DMS53 (cell line): Measurements from ENCODE around the gene ALDOB.

ENCODE experiments used
- DNase-seq: peaks from one replicate; lab custom pipeline; 2025; lab: John Stamatoyannopoulos, UW

ALDOB gene

GRCh38 chr9:101435601-101436079, at the start of gene ALDOB:
Gene ALDOB (minus strand): TSS chr9:101435774. CDS start chr9:101430887, 4,887 bp downstream.
- no peak for DNase-seq

DNA sequence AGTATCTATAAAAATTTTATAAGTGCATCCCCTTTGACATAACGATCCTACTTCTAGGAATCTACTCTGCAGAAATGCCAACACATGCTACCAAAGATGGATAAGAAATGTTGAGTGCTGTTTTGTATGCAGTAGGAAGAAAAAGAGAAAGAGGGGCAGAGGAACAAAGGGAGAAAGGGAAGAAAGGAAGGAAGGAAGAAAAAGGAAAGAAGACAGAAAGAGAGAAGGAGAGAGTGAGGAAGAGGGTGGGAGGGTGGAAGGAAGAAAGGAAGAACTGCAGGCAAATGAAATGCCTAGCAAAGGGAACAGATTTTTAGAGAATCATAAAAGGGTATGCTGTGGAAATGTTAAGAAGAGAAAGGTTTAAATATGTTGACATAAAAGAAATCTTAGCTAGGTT, 48.5 kb upstream of the ALDOB start:
- DNase-seq = no peak

GRCh38 chr9:101481261-101481660, 45.7 kb upstream of the ALDOB start:
- no peak for DNase-seq

DNA sequence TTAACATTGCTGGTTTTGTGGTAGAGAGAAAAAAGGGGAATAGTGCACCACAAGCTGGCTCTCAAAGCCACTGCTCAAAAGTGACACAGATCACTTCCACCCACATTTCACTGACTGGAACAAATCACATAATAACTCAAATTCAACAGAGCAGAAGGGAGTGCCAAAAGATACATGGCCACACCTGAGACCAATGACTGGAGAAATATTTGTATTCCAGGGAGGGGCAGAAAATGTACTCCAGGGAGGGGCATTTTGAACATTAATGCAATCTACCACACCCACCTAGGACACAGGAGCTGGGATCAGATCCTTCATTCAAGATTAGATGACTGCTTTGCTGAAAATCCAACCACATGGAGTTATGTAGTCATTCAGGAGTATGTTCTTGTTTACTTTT, 44.8 kb upstream of the ALDOB start:
- DNase-seq = no peak

DNA sequence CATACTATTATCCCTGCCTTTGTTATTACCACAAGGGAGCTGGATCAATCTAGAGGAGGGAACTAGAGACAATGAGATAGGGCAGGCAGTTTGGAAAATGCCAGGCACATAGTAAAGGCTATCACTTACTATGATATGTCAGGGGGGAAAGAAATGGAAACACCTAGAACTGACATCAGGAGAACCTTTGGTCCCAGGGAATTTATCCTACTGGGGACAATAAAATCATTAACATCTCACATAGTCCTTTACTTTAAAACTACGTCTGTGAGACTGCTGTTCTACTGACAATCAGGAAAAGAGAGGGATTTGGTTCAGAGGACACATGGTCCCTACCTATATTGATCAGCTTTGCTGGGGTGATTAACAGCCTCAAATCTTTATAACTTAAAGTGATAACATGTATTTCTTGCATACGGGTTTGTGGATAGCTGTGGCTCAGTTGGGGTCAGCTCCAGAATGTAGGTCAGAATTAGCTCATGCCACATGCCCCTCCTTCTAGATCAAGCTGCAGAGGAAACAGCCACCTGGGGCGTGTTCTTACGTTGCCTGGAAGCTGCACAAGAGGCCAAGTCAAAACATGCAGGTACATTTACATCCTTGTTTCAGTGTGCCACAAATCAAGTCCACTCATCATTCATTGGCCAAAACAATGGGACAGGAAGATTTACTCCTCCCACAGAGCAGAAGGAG, 43.9 kb upstream of the ALDOB start:
- peak; percentile 3 for DNase-seq

DNA sequence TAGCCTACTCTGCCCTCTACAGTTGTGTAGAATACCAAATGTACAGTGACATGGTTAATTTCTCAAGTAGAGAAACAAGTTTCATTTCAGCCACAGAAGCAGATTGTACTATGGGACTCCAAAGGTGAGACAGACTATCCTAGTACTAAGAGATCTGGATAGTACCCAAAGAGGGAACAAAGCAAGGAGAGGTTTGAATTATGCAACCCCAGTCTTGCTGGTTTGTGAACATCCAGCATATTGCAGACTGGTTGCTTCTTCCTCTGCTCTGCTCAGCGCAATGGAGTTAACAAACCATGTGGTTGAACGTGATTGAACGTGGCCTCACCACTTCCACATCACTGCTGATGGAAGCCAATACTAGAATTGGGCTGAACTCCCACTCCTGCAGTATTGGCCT, 43.3 kb upstream of the ALDOB start:
- DNase-seq = peak; percentile 22

- DNase-seq = peak; percentile 78
Measured at GRCh38 chr9:101478444-101478843, 42.9 kb upstream of the ALDOB start.

DNA sequence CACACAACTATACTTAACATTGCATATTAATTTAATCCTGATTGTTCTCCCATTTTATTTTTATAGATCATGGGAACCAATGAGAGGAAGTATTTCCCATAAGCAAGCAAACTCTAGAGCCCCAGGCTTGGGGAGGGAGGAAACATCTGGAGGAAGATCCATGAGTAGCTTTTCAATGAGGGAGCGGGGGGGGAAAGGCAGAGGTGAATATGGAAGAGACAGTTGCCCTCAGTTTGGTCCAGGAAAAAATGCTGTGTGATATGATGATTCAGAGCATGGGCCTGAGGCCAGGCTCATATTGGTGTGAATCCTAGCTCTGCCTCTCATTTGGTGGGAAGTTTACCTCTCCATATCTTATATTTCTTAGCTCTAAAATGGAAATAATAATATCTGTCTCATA, 42.2 kb upstream of the ALDOB start:
- no peak for DNase-seq

GRCh38 chr9:101477214-101477613, 41.6 kb upstream of the ALDOB start:
- DNase-seq = no peak

- DNase-seq = no peak
Measured at GRCh38 chr9:101476576-101477208, 41.1 kb upstream of the ALDOB start.

DNA sequence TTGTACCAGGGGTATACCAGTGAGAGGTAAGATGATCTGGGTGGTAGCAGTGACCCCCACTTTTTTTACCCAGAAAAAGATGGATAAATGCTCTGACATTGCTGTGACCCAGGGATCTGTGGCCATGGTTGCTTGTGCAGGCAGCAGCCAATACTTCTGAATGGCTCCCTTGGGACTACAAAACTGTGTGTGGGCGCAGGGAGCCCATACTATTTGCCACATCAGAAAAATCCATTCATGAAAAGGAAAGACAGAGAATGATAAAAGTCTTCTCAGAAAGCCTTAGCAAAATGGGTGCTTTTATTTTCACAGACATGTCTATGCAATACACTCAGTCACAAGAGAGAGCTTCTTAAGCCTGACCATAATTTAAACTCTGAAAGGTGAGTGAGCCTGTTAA, 37.3 kb upstream of the ALDOB start:
- no peak for DNase-seq

DNA sequence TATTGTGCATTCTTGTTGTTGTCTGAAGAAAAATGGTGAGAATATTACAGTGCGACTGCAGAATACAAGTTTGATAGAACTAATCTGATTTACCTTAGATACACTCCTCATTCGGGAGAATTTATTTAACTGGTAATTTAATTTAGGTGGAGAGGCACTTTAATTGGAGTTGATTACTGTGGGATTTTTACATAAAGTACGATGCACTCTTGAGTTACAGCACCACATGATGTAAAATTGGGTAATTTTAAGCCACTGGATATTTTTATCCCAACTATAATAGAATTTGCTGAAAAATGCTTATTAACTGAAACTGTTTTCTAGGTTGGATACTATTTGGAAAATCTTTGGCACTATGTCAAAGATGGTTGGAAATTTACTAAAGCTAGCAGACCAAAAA, 35.4 kb upstream of the ALDOB start:
- DNase-seq = no peak

GRCh38 chr9:101470021-101470420, 34.4 kb upstream of the ALDOB start:
- DNase-seq = no peak

DNA sequence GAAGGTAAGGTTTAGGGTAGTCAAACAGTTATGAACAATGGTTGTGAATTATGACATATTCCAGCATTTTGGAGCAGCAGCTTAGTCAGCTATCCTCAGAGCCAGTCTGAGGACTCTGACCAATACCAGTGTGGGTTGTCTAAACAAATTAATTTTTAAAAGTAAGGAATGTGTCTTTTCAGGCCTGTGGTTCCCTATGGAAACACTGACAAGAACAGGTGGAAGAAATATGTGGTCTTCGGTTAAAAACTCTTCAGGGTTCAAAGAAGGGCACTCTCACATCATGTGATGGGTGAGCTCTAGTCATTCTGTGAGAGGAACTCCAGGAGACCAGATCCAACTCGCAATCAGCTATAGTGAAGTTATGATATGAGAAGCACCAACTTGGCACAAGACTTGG, 33.5 kb upstream of the ALDOB start:
- DNase-seq = no peak

DNA sequence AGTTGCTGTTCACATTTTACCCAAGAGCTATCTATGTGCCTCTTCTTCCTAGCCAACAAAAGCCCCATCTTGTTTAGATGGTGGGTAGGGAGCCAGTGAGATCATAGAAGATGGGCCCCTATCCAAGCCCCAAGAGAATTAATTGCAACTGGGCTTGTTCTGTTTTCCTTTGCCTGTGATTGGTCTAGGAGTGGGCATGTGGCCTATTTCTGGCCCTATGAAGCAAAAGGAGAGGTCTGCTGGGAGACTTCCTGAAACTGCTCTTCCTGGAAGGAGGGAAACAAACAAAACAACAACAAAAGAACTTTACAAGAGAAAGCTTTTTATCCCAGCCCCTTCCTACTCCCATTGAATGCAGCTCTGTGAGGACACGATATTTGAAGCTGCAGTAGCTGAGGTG, 32.5 kb upstream of the ALDOB start:
- DNase-seq = no peak

DNA sequence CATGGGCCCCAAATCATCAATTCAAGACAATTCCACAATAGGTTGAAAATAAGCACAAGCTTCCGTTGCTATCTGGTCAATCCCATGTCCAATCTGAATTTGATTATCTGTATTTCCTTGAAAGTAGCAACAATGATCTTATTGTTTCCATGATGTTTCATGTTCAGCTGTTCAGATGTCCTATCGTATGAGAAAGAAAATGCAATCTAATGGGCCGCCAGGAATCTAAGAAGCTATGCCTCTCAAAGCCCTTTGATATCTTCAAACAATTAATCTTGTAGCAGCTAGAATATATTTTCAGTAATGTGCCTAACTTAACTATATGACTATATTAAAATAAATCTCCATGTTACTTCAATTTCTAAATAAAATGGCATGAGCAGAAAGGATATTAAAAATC, 32.1 kb upstream of the ALDOB start:
- no peak for DNase-seq

DNA sequence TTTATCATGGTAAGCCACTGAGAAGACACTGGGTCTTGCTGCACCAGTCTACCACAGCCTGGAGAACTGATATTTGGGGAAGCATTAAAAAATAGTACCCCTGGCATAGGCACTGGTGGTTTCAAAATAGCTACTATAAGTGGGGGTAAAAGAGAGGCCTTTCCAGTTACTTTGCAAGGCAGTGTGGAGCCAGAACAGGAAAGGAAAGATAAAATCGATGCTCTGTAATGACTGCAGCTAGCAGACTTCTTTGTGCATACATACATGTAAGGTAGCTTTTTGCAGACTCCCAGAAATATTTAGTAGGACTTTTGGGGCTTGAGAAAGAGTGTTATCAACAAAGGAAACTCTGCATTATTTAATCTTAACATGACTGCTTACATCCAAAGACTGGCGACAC, 31.3 kb upstream of the ALDOB start:
- no peak for DNase-seq

DNA sequence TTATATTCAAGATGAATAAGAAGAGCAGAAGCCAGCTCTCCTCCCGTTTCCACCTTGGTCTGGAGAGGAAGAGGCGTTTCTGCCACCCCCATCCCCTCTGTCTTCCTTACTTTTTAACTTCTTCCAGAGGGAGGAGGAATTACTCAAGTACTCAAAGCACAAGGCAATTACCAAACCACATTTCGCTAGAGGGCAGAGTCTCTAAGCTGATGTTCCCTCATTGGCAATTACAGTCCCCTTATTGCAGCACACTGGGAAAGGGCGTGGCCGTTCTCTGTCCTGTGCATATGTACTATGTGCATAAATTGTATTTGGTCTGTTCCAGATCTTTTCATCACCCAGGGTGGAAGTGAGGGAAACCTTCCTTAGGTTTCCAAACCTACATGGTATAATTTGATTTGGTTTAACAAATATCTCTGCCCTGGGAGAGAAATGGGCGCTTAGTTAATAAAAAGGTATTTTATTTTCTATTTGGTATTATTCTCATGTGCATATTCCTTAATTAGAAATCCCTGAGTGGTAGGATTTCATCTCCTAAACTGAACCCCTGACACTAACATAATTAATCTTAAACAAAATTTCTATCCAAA, 29.8 kb upstream of the ALDOB start:
- DNase-seq = peak; percentile 28

DNA sequence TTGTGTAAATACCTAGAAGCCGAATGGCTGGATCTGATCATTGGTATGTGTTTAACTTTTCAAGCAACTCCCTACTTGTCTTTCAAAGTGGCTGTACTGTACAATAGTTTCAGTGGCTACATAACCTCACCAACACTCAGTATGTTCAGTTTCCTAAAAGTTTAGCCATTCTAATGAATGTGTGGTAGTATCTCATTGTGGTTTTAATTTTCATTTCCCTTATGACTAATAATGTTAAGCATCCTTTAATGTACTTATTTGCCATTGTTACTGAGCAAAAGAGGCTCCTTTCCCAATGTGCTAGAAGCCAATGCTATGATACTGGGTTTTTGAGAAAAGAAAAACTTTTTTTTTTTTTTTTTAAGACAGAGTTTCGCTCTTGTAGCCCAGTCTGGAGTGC, 27.8 kb upstream of the ALDOB start:
- no peak for DNase-seq

- DNase-seq = no peak
Measured at GRCh38 chr9:101462558-101462957, 27.0 kb upstream of the ALDOB start.

GRCh38 chr9:101460965-101461364, 25.4 kb upstream of the ALDOB start:
- no peak for DNase-seq

DNA sequence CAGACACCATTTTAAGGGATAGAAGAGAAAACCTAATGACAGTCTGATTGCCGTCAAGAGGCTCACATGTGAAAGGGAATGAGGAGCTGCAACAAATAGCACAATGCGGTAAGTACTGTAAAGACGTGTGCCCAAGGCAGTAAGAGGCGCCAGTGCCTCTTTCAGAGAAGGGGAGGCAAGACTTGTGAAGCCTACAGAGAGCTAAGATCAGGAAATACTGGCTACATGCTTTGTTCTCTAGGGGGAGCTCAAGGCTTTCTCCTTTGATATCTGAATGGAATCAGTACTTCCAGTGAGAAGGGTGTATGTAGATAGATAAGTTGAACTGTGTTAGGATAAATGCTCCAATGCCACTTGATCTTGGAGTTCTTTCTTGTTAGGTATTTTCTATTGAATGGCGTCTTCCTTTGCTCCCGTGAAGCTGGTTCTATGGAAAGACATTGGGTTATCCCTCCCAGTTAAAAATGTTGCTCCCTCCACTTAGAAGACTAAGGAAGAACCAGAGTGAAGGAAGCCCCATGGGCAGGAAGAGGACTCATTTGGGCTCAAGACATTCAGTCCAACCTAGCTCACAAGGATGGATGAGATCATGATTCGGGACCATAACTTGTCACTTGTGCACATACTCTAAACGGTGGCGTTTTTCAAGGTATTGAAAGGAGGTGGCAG, 23.5 kb upstream of the ALDOB start:
- peak; percentile 86 for DNase-seq

GRCh38 chr9:101457003-101457402, 21.4 kb upstream of the ALDOB start:
- DNase-seq = peak; percentile 5
